Activated CD8-positive, alpha-beta T cell treated with anti-CD3 and anti-CD28 coated beads for 36 hours (primary cell): ENCODE data around the gene ATF5. TPM values are rescaled to one million over a fixed set of nuclear protein-coding genes. Genes with fewer than 3 reads are reported as not detected.

Experiments
- ATAC-seq: fragments of 200-7000 bp; cut with Tn5 transposase; one replicate; pipeline ENCODE4 v1.10.0; 2021; ENCODE audit warnings: mild to moderate bottlenecking, moderate library complexity
- CTCF ChIA-PET: fragments of 350-600 bp; sonication (Branson Sonifier 250); formaldehyde crosslinking; loops from one replicate; lab custom pipeline; 2021; ENCODE audit warnings: antibody characterized with exemption; lab: Charles Lee
- POLR2A ChIA-PET: fragments of 350-600 bp; sonication (Branson Sonifier 250); formaldehyde crosslinking; loops from one replicate; lab custom pipeline; 2021; ENCODE audit warnings: antibody characterized with exemption; lab: Charles Lee
- DNase-seq: peaks from one replicate; pipeline ENCODE4 v3.0.0-alpha.2; 2020
- H3K27ac Mint-ChIP-seq: one replicate; pipeline ENCODE4 v1.8.0; 2021; ENCODE audit warnings: mild to moderate bottlenecking, mixed read lengths
- H3K27me3 Mint-ChIP-seq: one replicate; pipeline ENCODE4 v1.8.0; 2021; ENCODE audit warnings: mixed read lengths
- H3K36me3 Mint-ChIP-seq: one replicate; pipeline ENCODE4 v1.8.0; 2021; ENCODE audit warnings: low read depth, mixed read lengths
- H3K4me1 Mint-ChIP-seq: one replicate; pipeline ENCODE4 v1.8.0; 2021; ENCODE audit warnings: low read depth, mixed read lengths
- H3K4me3 Mint-ChIP-seq: one replicate; pipeline ENCODE4 v1.8.0; 2021; ENCODE audit warnings: mild to moderate bottlenecking, moderate library complexity, mixed read lengths
- H3K9me3 Mint-ChIP-seq: one replicate; pipeline ENCODE4 v1.8.0; 2021; ENCODE audit warnings: mixed read lengths
- CTCF ChIP-seq: fragments of 200-600 bp; IDR thresholded peaks from one replicate; pipeline ENCODE4 v1.8.0; 2022; ENCODE audit warnings: antibody characterized with exemption, mild to moderate bottlenecking
- intact Hi-C: fragments of 100-400 bp; cut with micrococcal nuclease; formaldehyde crosslinking; loops from one replicate; pipeline ENCODE4 v1.10.0; 2022
- total RNA-seq, 2 experiments: library from RNA; stranded (reverse); gene quantifications; one replicate each; pipeline ENCODE4 v1.2.3, GENCODE V29; 2021

The ATF5 gene
- total RNA-seq, 2 experiments from 2014 or later: 11.8 TPM

- ChIA-PET POLR2A (interaction anchor here (0.6 kb wide), 1 partner anchor 8 kb away, joined by 3 read pairs; no protein-coding TSS in a partner anchor), CTCF (interaction anchor here (1.4 to 3.3 kb wide), 3 partner anchors 16 to 32 kb away, joined by 4 to 21 read pairs (median 5); no protein-coding TSS in a partner anchor)
- Mint-ChIP-seq H3K4me3 (no peak overlapping the region), H3K27ac (no peak overlapping the region), H3K27me3 (peaks cover 19% of the 10 kb centered on the region), H3K4me1 (peaks cover 9% of the 10 kb centered on the region), H3K36me3 (no peaks in the 10 kb centered on the region), H3K9me3 (no peaks in the 10 kb centered on the region)
- ATAC-seq (no peak), DNase-seq (no peak)
- no peak for TF ChIP-seq CTCF
- intact Hi-C loops: no loop called here
Measured at GRCh38 chr19:49953416-49953815, 24.4 kb downstream of the ATF5 start.

GRCh38 chr19:49954092-49954829, 25.3 kb downstream of the ATF5 start:
- Mint-ChIP-seq H3K36me3 (no peaks in the 10 kb centered on the region), H3K4me1 (peaks cover 9% of the 10 kb centered on the region), H3K27me3 (peaks cover 19% of the 10 kb centered on the region), H3K27ac (no peak overlapping the region), H3K4me3 (no peak overlapping the region), H3K9me3 (no peaks in the 10 kb centered on the region)
- TF ChIP-seq CTCF: no peak
- DNase-seq: no peak
- POLR2A ChIA-PET: interaction anchor here (0.9 to 1.1 kb wide), 2 partner anchors 21 to 25 kb away, joined by 3 read pairs; partner anchors contain the start of genes ATF5 and NUP62
- CTCF ChIA-PET: interaction anchor here (1.0 to 3.3 kb wide), 4 partner anchors 17 to 31 kb away, joined by 3 to 21 read pairs (median 4); no protein-coding TSS in a partner anchor
- intact Hi-C loops: no loop called here
- no peak for ATAC-seq

GRCh38 chr19:49954933-49955332, 25.9 kb downstream of the ATF5 start:
- ChIA-PET POLR2A (interaction anchor here (0.9 to 1.1 kb wide), 2 partner anchors 20 to 26 kb away, joined by 3 read pairs; partner anchors contain the start of genes ATF5 and NUP62), CTCF (interaction anchor here (1.6 to 3.3 kb wide), 2 partner anchors 17 to 28 kb away, joined by 5 to 21 read pairs; no protein-coding TSS in a partner anchor)
- H3K27me3 Mint-ChIP-seq: peaks cover 19% of the 10 kb centered on the region
- no peaks in the 10 kb centered on the region for H3K36me3 Mint-ChIP-seq
- H3K27ac Mint-ChIP-seq: no peak overlapping the region
- no peaks in the 10 kb centered on the region for H3K9me3 Mint-ChIP-seq
- DNase-seq (no peak), ATAC-seq (no peak)
- TF ChIP-seq CTCF: no peak
- H3K4me3 Mint-ChIP-seq: no peak overlapping the region
- intact Hi-C loops: no loop called here
- peaks cover 9% of the 10 kb centered on the region for H3K4me1 Mint-ChIP-seq

GRCh38 chr19:49956115-49956495, 27.1 kb downstream of the ATF5 start:
- Mint-ChIP-seq H3K4me1 (peaks cover 9% of the 10 kb centered on the region), H3K27me3 (peaks cover 13% of the 10 kb centered on the region), H3K36me3 (no peaks in the 10 kb centered on the region), H3K9me3 (no peaks in the 10 kb centered on the region), H3K4me3 (no peak overlapping the region), H3K27ac (no peak overlapping the region)
- DNase-seq: no peak
- ATAC-seq: no peak
- intact Hi-C loops: no loop called here
- TF ChIP-seq CTCF: no peak
- POLR2A ChIA-PET: no interaction called here
- CTCF ChIA-PET: no interaction called here
